Neural cell (in vitro differentiated cells): ENCODE measurements around the gene GRAMD2A. TPM values are rescaled to one million over a fixed set of nuclear protein-coding genes. Genes with fewer than 3 reads are reported as not detected.

Experiments used
- H2AFZ ChIP-seq: fragments of 200-600, 300-800 bp; sonication (generic), shearing (Covaris generic); 2 replicates; pipeline ENCODE4 v1.6.0; 2014; ENCODE audit warnings: low read depth, mild to moderate bottlenecking, antibody characterized with exemption, low read length, moderate library complexity
- H3F3A ChIP-seq: fragments of 200-600 bp; shearing (Covaris generic); 2 replicates; pipeline ENCODE4 v1.6.1; 2016; ENCODE audit warnings: mild to moderate bottlenecking, moderate library complexity, mixed read lengths, antibody characterized with exemption, low read length; ENCODE audit not compliant: insufficient read depth, poor library complexity, severe bottlenecking
- H3K27ac ChIP-seq: fragments of 200-600, 300-800 bp; sonication (generic), shearing (Covaris generic); 2 replicates; pipeline ENCODE4 v1.5.1; 2014; ENCODE audit warnings: mild to moderate bottlenecking, low read length, moderate library complexity
- H3K27me3 ChIP-seq: fragments of 300-800, 200-600 bp; sonication (generic), shearing (Covaris generic); 2 replicates; pipeline ENCODE4 v1.6.0; 2014; ENCODE audit warnings: mild to moderate bottlenecking, low read depth, low read length, moderate library complexity; ENCODE audit not compliant: insufficient read depth
- H3K36me3 ChIP-seq: fragments of 300-800, 200-600 bp; sonication (generic), shearing (Covaris generic); 2 replicates; pipeline ENCODE4 v1.5.1; 2014; ENCODE audit warnings: mild to moderate bottlenecking, antibody characterized with exemption, low read length, moderate library complexity; ENCODE audit not compliant: insufficient read depth
- H3K4me2 ChIP-seq: fragments of 300-800, 200-600 bp; sonication (generic), shearing (Covaris generic); 2 replicates; pipeline ENCODE4 v1.6.0; 2014; ENCODE audit warnings: mild to moderate bottlenecking, low read length
- H3K4me3 ChIP-seq: fragments of 300-800, 200-600 bp; sonication (generic), shearing (Covaris generic); 2 replicates; pipeline ENCODE4 v1.5.1; 2014; ENCODE audit warnings: mild to moderate bottlenecking, low read length, moderate library complexity
- H3K79me2 ChIP-seq: fragments of 200-600 bp; shearing (Covaris generic); replicated peaks from 2 replicates; pipeline ENCODE4 v1.6.0; 2014; ENCODE audit warnings: mild to moderate bottlenecking, low read length, moderate library complexity; ENCODE audit not compliant: insufficient read depth
- H3K9ac ChIP-seq: fragments of 300-800, 200-600 bp; sonication (generic), shearing (Covaris generic); 2 replicates; pipeline ENCODE4 v1.6.1; 2016; ENCODE audit warnings: mild to moderate bottlenecking, low read length, mixed read lengths
- H3K9me2 ChIP-seq: fragments of 200-600 bp; shearing (Covaris generic); 2 replicates; pipeline ENCODE4 v1.6.1; 2016; ENCODE audit warnings: mild to moderate bottlenecking, low read length, mixed read lengths; ENCODE audit not compliant: insufficient read depth
- H3K9me3 ChIP-seq: fragments of 200-600, 300-800 bp; sonication (generic), shearing (Covaris generic); 2 replicates; pipeline ENCODE4 v1.6.1; 2016; ENCODE audit warnings: mild to moderate bottlenecking, mixed run types, low read length, moderate library complexity, mixed read lengths
- H4K20me1 ChIP-seq: fragments of 200-600 bp; shearing (Covaris generic); 2 replicates; pipeline ENCODE4 v1.6.1; 2016; ENCODE audit warnings: mild to moderate bottlenecking, mixed run types; ENCODE audit not compliant: insufficient read depth
- CTCF ChIP-seq: fragments of 450-650 bp; IDR thresholded peaks from 2 replicates; pipeline ENCODE4 v1.5.1; 2014; ENCODE audit warnings: antibody characterized with exemption, mild to moderate bottlenecking, moderate library complexity; ENCODE audit not compliant: poor library complexity, severe bottlenecking
- EP300 ChIP-seq: fragments of 450-650 bp; conservative IDR thresholded peaks from 2 replicates; pipeline ENCODE4 v1.6.1; 2014; ENCODE audit warnings: antibody characterized with exemption, mild to moderate bottlenecking, moderate library complexity; ENCODE audit not compliant: poor library complexity, severe bottlenecking
- EZH2 ChIP-seq: fragments of 200-600, 300-800 bp; shearing (Covaris generic), sonication (generic); IDR thresholded peaks from 2 replicates; pipeline ENCODE4 v1.6.1; 2014; ENCODE audit warnings: antibody characterized with exemption, low read length, borderline replicate concordance, mild to moderate bottlenecking; ENCODE audit not compliant: insufficient read depth, poor library complexity, severe bottlenecking
- MXI1 ChIP-seq: fragments of 450-650 bp; conservative IDR thresholded peaks from 2 replicates; pipeline ENCODE4 v1.6.1; 2014; ENCODE audit warnings: antibody characterized with exemption, mild to moderate bottlenecking; ENCODE audit not compliant: poor library complexity, severe bottlenecking
- POLR2AphosphoS5 ChIP-seq: IDR thresholded peaks from 2 replicates; pipeline ENCODE4 v1.6.1; 2012
- RAD21 ChIP-seq: fragments of 450-650 bp; conservative IDR thresholded peaks from 2 replicates; pipeline ENCODE4 v1.6.1; 2014; ENCODE audit warnings: antibody characterized with exemption, mild to moderate bottlenecking, moderate library complexity
- REST ChIP-seq: IDR thresholded peaks from 2 replicates; pipeline ENCODE4 v1.6.1; 2012; ENCODE audit warnings: borderline replicate concordance
- SMC3 ChIP-seq: fragments of 450-650 bp; conservative IDR thresholded peaks from 2 replicates; pipeline ENCODE4 v1.6.1; 2014; ENCODE audit warnings: antibody characterized with exemption, mild to moderate bottlenecking, moderate library complexity; ENCODE audit not compliant: poor library complexity
- TAF1 ChIP-seq: IDR thresholded peaks from 2 replicates; pipeline ENCODE4 v1.6.1; 2012; ENCODE audit warnings: low read depth
- polyA plus RNA-seq: library from polyadenylated mRNA; depleted of rRNA; stranded (reverse); fragments of >200 nt; gene quantifications from 2 replicates; pipeline ENCODE4 v1.2.3, GENCODE V29; 2014

Gene GRAMD2A
- polyA plus RNA-seq, 1 donor from 2014 or later: 1.9 TPM

DNA sequence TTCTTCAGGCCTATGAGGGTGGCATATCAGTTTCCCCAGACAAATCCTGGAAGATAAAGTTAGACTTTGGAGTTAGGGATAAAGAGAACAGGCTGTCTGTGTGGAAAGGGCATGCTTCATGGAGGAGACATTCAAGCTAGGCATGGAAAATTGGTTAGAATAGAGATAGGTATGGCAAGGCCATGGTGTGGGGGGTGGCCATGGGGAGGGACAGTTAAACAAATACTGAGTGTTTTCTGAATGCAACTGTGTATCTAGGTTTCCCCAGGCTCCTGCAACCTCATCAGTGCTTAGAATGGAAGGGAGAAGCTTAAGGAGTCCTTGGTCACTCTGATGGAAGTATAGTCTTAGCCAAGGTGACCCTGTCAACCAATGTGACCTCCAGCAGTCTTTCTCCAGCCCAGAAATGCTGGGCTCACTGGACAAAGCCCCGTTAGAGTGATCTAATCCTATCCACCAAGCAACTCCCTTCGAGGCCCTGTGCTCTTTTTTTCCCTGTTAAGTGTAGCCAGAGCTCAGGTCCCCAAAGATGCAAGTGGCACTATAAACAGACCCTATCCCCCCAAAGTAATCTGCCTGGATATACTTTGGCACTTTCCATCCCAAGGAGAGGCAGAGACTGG lies 38.9 kb upstream of the GRAMD2A start:
- Histone ChIP-seq H3K27ac (no peak overlapping the region), H3K9me3 (no peaks in the 10 kb centered on the region), H3K79me2 (no peaks in the 10 kb centered on the region), H4K20me1 (no peaks in the 10 kb centered on the region), H3K4me2 (no peak overlapping the region), H3K27me3 (no peaks in the 10 kb centered on the region), H3K9me2 (no peaks in the 10 kb centered on the region), H3K4me3 (no peak overlapping the region), H2AFZ (no peak overlapping the region), H3K36me3 (no peaks in the 10 kb centered on the region), H3K9ac (no peak overlapping the region), H3F3A (no peaks in the 10 kb centered on the region)
- TF ChIP-seq CTCF: no peak

GRCh38 chr15:72235298-72235697 lies 37.7 kb upstream of the GRAMD2A start:
- Histone ChIP-seq H3K9me2 (no peaks in the 10 kb centered on the region), H3K9me3 (no peaks in the 10 kb centered on the region), H3K36me3 (no peaks in the 10 kb centered on the region), H3F3A (no peaks in the 10 kb centered on the region), H4K20me1 (no peaks in the 10 kb centered on the region), H3K4me2 (no peak overlapping the region), H3K4me3 (no peak overlapping the region), H3K27ac (no peak overlapping the region), H3K9ac (no peak overlapping the region), H3K79me2 (no peaks in the 10 kb centered on the region), H2AFZ (no peak overlapping the region), H3K27me3 (no peaks in the 10 kb centered on the region)
- TF ChIP-seq SMC3 (no peak), MXI1 (no peak), REST (no peak), RAD21 (no peak), POLR2AphosphoS5 (no peak), EP300 (no peak), CTCF (no peak), TAF1 (no peak), EZH2 (no peak)
